Measurements from ENCODE around the gene ZC3H12C. TPM values are rescaled to one million over a fixed set of nuclear protein-coding genes. Genes with fewer than 3 reads are reported as not detected.

Gene ZC3H12C
- 4.3 to 7.9 TPM (median 6.6 TPM) in 5 replicates for total RNA-seq (2022; extraction: Qiagen RNA extraction; ENCODE audit: low read depth)

DNA sequence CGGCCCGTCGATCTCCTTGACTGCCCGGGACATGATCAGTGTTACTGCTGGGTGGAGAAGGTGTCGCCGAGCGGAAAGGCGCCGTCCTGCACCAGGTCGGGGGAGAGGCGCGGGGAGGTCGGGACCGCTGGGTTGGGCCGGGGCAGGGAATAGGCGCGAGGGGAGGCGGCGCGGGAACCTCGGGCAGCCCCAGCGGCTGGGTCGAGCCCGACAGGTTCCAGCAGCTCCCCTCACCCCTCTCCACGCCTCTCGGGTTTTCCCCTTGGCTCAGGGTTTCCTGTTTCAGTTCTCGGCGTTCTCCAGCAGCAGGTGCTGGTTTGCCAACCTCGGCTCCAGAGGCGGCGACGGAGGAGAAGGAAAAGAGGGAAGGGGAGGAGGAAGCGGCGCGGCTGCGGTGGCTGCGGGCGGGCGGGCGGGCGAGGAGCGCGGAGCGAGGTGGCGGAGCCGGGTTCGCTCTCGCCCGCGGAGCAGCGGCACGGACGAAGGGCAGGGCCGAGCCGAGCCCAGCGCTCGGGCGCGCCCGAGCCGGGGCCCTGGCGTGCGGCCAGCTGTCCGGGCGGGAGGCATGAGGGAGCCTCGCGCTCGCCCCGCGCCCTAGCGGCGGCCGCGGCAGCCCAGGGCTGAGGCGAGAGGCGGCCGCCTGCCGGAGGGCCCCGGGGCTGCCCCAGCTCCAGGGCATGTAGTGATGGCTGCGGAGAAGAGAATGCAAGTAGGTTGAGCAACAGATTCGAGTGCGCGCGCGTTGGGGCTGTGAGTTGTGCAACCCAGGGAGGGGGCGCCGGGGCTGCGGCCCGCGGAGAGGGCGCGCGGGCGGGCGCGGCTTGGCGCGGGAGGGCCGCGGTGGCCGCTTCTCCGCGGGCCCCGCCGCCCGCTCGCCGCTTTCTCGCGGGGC is at the start of gene ZC3H12C:
Gene ZC3H12C (plus strand): TSS at position 878 of the 892 bp plus-strand sequence. CDS start 20 bp downstream, outside the sequence.

Other genes starting within 250 kb of the ZC3H12C start
- 77.1 to 120 TPM (median 105 TPM) in 5 replicates for gene RDX, start 203.2 kb downstream of the ZC3H12C start, total RNA-seq (2022; extraction: Qiagen RNA extraction; ENCODE audit: low read depth)

Measured in A549 treated with DMSO at 1 μM for 4 hours (cell line).